Tibial artery (tissue), 4 donors: ENCODE data around the gene LRRC8D.

Experiments
- DNase-seq, 2 donors: peaks; one replicate each; pipeline ENCODE4 v3.0.0-alpha.2; 2019
- H3K27ac ChIP-seq, 2 donors: fragments of 200-600 bp; sonication (generic) in 1 of 2; 1 replicate in 1 of 2; 2 replicates in 1 of 2; pipeline ENCODE4 v1.5.1; 2018 to 2019; ENCODE audit warnings: mild to moderate bottlenecking in 1 of 2
- H3K27me3 ChIP-seq, 2 donors: fragments of 200-600 bp; sonication (generic) in 1 of 2; one replicate each; pipeline versions ENCODE4 v1.5.1 to v1.6.0; 2016 to 2019
- H3K36me3 ChIP-seq, 3 donors: fragments of 200-600 bp; sonication (generic) in 2 of 3; one replicate each; pipeline ENCODE4 v1.5.1; 2016 to 2019; ENCODE audit warnings: mild to moderate bottlenecking in 2 of 3
- H3K4me1 ChIP-seq, 4 donors: fragments of 200-600 bp; sonication (generic) in 2 of 4; 1 replicate in 3 of 4; 2 replicates in 1 of 4; pipeline ENCODE4 v1.5.1; 2016 to 2019
- H3K4me3 ChIP-seq, 2 donors: fragments of 200-600 bp; sonication (generic) in 1 of 2; 1 replicate in 1 of 2; 2 replicates in 1 of 2; pipeline ENCODE4 v1.5.1; 2018 to 2019; ENCODE audit warnings: mild to moderate bottlenecking in 2 of 2
- H3K9me3 ChIP-seq, 3 donors: fragments of 200-600 bp; sonication (generic) in 1 of 3; one replicate each; pipeline ENCODE4 v1.5.1; 2016 to 2019
- intact Hi-C: fragments of 100-400 bp; cut with DNase I; formaldehyde crosslinking; loops from one replicate; pipeline ENCODE4 v1.15.0; 2023; ENCODE audit warnings: low total_unique reads
- TF ChIP-seq, protein P1 (sequence below), 2 experiments: fragments of 200-600 bp in 1 of 2; fragments of 450-650 bp in 1 of 2; IDR thresholded peaks; one replicate each; pipeline ENCODE4 v1.5.1; 2017 to 2019; ENCODE audit warnings: antibody characterized with exemption in 2 of 2, mild to moderate bottlenecking in 1 of 2, moderate library complexity in 1 of 2

The LRRC8D gene

DNA sequence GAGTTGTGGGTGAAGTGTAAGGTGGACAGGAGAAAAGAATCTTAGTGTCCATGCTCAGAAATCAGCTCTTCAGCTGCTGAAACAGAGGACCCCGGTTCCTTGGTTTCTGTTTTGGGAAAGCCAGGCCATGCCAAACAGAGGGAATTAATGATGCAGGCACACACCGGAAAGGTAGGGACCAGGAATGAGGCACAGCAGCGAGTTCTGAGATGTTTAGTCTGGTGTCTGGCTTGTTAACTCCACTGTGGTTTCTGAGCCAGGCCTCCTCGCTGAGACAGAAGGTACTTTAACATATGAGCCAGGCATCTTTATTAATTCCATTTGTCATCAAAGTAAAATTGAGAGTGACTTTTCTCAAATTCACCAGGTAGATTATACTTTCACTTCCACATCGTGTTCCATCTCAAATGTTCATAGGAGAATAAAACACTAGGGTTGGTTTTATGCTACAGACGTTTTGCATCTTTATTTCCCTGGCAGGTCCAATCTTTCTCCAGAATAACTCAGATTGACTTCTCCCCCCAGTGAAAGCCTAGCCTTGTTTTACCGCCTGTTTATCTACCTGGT lies 23.5 kb downstream of the LRRC8D start:
- Histone ChIP-seq H3K27ac (peak overlapping the region in 1 of 2 donors; percentile 69), H3K4me3 (peak overlapping the region; percentile 62 to 72), H3K4me1 (peaks cover 0 to 14% (median 7%) of the 10 kb centered on the region in 4 donors), H3K27me3 (no peaks in the 10 kb centered on the region), H3K36me3 (no peaks in the 10 kb centered on the region), H3K9me3 (no peaks in the 10 kb centered on the region)
- intact Hi-C loops, result no loop called here
- no peak for DNase-seq
- TF ChIP-seq, protein P1, sequence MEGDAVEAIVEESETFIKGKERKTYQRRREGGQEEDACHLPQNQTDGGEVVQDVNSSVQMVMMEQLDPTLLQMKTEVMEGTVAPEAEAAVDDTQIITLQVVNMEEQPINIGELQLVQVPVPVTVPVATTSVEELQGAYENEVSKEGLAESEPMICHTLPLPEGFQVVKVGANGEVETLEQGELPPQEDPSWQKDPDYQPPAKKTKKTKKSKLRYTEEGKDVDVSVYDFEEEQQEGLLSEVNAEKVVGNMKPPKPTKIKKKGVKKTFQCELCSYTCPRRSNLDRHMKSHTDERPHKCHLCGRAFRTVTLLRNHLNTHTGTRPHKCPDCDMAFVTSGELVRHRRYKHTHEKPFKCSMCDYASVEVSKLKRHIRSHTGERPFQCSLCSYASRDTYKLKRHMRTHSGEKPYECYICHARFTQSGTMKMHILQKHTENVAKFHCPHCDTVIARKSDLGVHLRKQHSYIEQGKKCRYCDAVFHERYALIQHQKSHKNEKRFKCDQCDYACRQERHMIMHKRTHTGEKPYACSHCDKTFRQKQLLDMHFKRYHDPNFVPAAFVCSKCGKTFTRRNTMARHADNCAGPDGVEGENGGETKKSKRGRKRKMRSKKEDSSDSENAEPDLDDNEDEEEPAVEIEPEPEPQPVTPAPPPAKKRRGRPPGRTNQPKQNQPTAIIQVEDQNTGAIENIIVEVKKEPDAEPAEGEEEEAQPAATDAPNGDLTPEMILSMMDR (IDR thresholded peaks at IDR 0.05), result no peak

DNA sequence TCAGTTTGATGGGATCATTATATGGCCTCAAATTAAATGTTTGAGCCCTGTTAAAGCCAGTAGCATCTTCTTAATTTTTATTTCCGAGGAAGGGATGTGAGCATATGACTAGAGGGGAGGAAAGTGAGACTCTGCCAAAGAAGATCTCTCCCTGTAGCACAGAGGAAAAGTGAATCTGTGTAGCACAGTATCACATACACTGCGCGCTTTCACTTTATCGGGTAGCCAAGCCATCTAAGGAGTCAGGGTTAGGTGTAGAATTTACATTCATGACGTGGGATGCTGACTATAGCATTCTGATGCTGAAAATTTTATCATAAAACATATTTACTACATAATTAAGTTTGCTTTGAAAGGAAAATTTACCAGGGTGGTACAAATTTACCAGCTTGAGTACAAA lies 24.0 kb downstream of the LRRC8D start:
- DNase-seq, result no peak
- intact Hi-C loops, result no loop called here
- Histone ChIP-seq H3K4me3 (no peak overlapping the region), H3K36me3 (no peaks in the 10 kb centered on the region), H3K27me3 (no peaks in the 10 kb centered on the region), H3K27ac (no peak overlapping the region), H3K9me3 (no peaks in the 10 kb centered on the region), H3K4me1 (peaks cover 0 to 14% (median 7%) of the 10 kb centered on the region in 4 donors)
- TF ChIP-seq, protein P1 (IDR thresholded peaks at IDR 0.05), result no peak

DNA sequence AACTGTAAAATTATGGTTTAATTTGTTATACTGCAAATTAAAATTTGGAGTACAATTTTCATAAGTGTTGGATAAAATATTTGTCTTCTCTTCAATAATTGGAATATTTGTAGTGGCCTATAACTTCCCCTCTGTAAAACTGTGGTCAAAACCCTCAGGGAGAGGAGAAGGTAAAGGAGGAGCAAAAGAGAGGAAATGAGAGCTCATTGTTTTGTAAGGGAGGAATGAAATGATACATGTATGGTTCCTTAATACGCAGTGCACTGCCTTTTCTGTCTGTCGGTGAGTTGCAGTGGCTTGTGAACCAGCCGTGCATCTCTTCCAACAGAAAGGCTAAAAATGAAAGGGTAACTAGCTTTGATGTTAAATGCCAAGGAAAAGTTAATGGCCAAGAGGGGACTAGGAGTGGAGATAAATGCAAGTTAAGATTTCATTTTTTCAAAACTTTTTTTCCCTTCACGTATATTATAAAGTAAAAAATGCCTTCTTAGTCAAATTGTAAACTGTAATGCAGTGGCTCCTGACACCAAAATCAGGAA lies 26.4 kb downstream of the LRRC8D start:
- H3K27me3 ChIP-seq, result no peaks in the 10 kb centered on the region
- no peak for DNase-seq
- intact Hi-C loops, result no loop called here
- H3K27ac ChIP-seq, result no peak overlapping the region
- H3K36me3 ChIP-seq, result no peaks in the 10 kb centered on the region
- TF ChIP-seq, protein P1 (IDR thresholded peaks at IDR 0.05), result no peak
- H3K4me3 ChIP-seq, result no peak overlapping the region
- peaks cover 0 to 14% (median 7%) of the 10 kb centered on the region in 4 donors for H3K4me1 ChIP-seq
- H3K9me3 ChIP-seq, result no peaks in the 10 kb centered on the region

DNA sequence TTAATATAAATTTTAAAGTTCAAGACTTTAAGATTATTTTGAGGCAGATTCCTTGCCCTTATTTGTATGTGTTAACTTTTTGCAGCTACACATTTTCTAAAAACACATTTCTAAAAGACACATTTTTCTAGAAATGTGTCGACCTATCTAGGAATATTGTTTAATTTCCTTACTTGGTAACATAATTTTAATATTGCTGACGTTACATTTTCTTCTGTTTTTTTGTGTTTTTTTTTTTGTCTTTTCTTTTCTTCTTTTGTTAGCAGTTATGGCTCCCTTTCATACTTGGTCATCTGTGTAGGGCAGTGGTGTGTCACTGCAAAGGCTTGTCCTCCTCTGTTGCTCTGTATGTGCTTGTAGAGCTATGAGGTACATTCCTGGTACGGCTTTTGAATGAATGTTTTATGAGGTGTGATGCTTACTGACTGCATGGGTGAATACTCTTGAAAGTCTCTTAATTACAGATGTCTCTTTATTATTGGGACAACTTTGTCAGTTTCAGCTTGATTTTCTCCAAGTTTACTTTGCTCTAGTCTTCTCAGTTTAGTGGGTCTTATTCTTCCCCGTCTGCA lies 30.1 kb downstream of the LRRC8D start:
- Histone ChIP-seq H3K27ac (no peak overlapping the region), H3K4me1 (no peaks in the 10 kb centered on the region), H3K4me3 (no peak overlapping the region), H3K9me3 (no peaks in the 10 kb centered on the region), H3K36me3 (no peaks in the 10 kb centered on the region), H3K27me3 (no peaks in the 10 kb centered on the region)
- TF ChIP-seq, protein P1 (IDR thresholded peaks at IDR 0.05), result no peak
- intact Hi-C loops, result no loop called here
- no peak for DNase-seq

DNA sequence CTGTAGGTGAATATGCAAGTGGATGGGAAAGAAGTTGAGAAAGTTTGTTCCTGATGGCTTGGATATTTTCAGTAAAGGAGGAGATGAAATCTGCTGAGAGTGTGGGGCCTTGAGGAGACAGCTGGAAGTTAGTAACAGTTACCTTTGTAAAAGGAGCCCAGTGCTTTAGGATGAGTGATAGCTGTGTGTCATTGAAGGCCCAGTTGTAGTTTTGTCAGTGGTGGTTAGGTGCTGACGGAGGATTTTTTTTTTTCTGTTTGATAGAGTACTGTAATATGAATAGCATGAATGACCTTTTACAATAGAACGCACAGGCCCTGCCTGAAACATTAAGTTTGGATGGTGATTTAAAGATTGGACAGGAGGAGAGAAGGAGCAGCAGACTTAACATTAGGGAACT lies 33.3 kb downstream of the LRRC8D start:
- Histone ChIP-seq H3K27ac (no peak overlapping the region), H3K36me3 (no peaks in the 10 kb centered on the region), H3K27me3 (no peaks in the 10 kb centered on the region), H3K9me3 (no peaks in the 10 kb centered on the region), H3K4me3 (no peak overlapping the region), H3K4me1 (no peaks in the 10 kb centered on the region)
- no peak for DNase-seq
- intact Hi-C loops, result no loop called here
- TF ChIP-seq, protein P1 (IDR thresholded peaks at IDR 0.05), result no peak
